Keratinocyte (primary cell): ENCODE measurements around the gene CDC14B. TPM values are rescaled to one million over a fixed set of nuclear protein-coding genes. Genes with fewer than 3 reads are reported as not detected.

Source experiments
- DNase-seq: peaks from one replicate; pipeline ENCODE4 v3.0.0-alpha.2; 2011; ENCODE audit warnings: low read depth, missing footprints, low spot score
- FAIRE-seq: peaks from 2 replicates; lab custom pipeline; 2011; peaks lifted over from hg19 to GRCh38; lab: Jason Lieb, UNC
- H2AFZ ChIP-seq: 2 replicates; pipeline ENCODE4 v1.6.0; 2012; ENCODE audit warnings: low read length, control low read depth, inconsistent platforms; ENCODE audit not compliant: control insufficient read depth
- H3K27ac ChIP-seq: 2 replicates; pipeline ENCODE4 v1.5.1; 2011; ENCODE audit warnings: low read length; ENCODE audit not compliant: control insufficient read depth, insufficient read depth
- H3K27me3 ChIP-seq: 3 replicates; pipeline ENCODE4 v1.6.0; 2011; ENCODE audit warnings: low read length; ENCODE audit not compliant: control insufficient read depth, insufficient read depth; ENCODE audit errors: extremely low read depth
- H3K36me3 ChIP-seq, 2 experiments: 2 replicates in 1 of 2; 3 replicates in 1 of 2; pipeline ENCODE4 v1.5.1; 2011; ENCODE audit warnings: low read length in 2 of 2, mild to moderate bottlenecking in 1 of 2; ENCODE audit not compliant: control insufficient read depth in 2 of 2, insufficient read depth in 2 of 2; ENCODE audit errors: extremely low read depth in 1 of 2
- H3K4me1 ChIP-seq: 3 replicates; pipeline ENCODE4 v1.5.1; 2011; ENCODE audit warnings: low read length; ENCODE audit not compliant: control insufficient read depth, insufficient read depth; ENCODE audit errors: extremely low read depth
- H3K4me2 ChIP-seq: 3 replicates; pipeline ENCODE4 v1.6.0; 2011; ENCODE audit warnings: low read depth, low read length; ENCODE audit not compliant: control insufficient read depth, insufficient read depth; ENCODE audit errors: extremely low read depth
- H3K4me3 ChIP-seq, 3 experiments: fragments of 200-600 bp in 1 of 3; sonication (generic) in 1 of 3; 2 replicates in 2 of 3; 3 replicates in 1 of 3; pipeline ENCODE4 v1.5.1; 2011 to 2016; ENCODE audit warnings: low read length in 3 of 3, mild to moderate bottlenecking in 3 of 3, control low read depth in 2 of 3, inconsistent platforms in 1 of 3, low read depth in 1 of 3, mixed read lengths in 1 of 3, mixed run types in 1 of 3, moderate library complexity in 1 of 3; ENCODE audit not compliant: control insufficient read depth in 2 of 3, insufficient read depth in 2 of 3; ENCODE audit errors: extremely low read depth in 1 of 3
- H3K79me2 ChIP-seq: 2 replicates; pipeline ENCODE4 v1.6.0; 2012; ENCODE audit warnings: low read length; ENCODE audit not compliant: control insufficient read depth, insufficient read depth
- H3K9ac ChIP-seq: 3 replicates; pipeline ENCODE4 v1.6.0; 2011; ENCODE audit warnings: low read length; ENCODE audit not compliant: control insufficient read depth, insufficient read depth; ENCODE audit errors: extremely low read depth
- H3K9me1 ChIP-seq: 3 replicates; pipeline ENCODE4 v1.6.0; 2011; ENCODE audit warnings: low read length; ENCODE audit not compliant: control insufficient read depth, insufficient read depth; ENCODE audit errors: extremely low read depth
- H3K9me3 ChIP-seq: 2 replicates; pipeline ENCODE4 v1.5.1; 2012; ENCODE audit warnings: low read depth, low read length; ENCODE audit not compliant: control insufficient read depth
- H4K20me1 ChIP-seq: 3 replicates; pipeline ENCODE4 v1.6.0; 2011; ENCODE audit warnings: low read length; ENCODE audit not compliant: control insufficient read depth, insufficient read depth; ENCODE audit errors: extremely low read depth
- CTCF ChIP-seq, 3 experiments: IDR thresholded peaks in 1 of 3; conservative IDR thresholded peaks in 1 of 3; optimal IDR thresholded peaks in 1 of 3; 2 replicates in 2 of 3; 3 replicates in 1 of 3; pipeline versions ENCODE3 to v1.5.1; 2011; ENCODE audit warnings: low read length in 3 of 3, mild to moderate bottlenecking in 3 of 3, moderate library complexity in 2 of 3, control low read depth in 1 of 3, inconsistent platforms in 1 of 3; ENCODE audit not compliant: insufficient read depth in 2 of 3; ENCODE audit errors: extremely low read depth in 1 of 3
- EZH2 ChIP-seq: IDR thresholded peaks from one replicate; pipeline ENCODE4 v1.6.1; 2012; ENCODE audit warnings: inconsistent platforms, mild to moderate bottlenecking, low read length, moderate library complexity
- dilution Hi-C: fragments of 300-500 bp; cut with MboI; formaldehyde crosslinking; loops from one replicate; pipeline ENCODE4 v1.7.0; 2020; ENCODE audit warnings: low sequenced_read_pairs; ENCODE audit not compliant: extremely low pct_ligation_motif_present
- polyA plus RNA-seq, 5 experiments: library from polyadenylated mRNA; depleted of rRNA in 3 of 5; stranded (reverse) in 3 of 5; stranded (forward) in 1 of 5; unstranded in 1 of 5; fragments of >200 nt; gene quantifications; 1 replicate in 1 of 5; 2 replicates in 3 of 5; 3 replicates in 1 of 5; pipeline versions ENCODE4 v1.2.1 to v1.2.3, GENCODE V29; 2011 to 2012; ENCODE audit warnings: missing spikeins in 2 of 5, low read depth in 1 of 5, low replicate concordance in 1 of 5

Gene CDC14B
- polyA plus RNA-seq, 1 donor (not counting 4 experiments of a cell fraction or from before 2014, with no cell fraction given): 7.5 TPM

GRCh38 chr9:96494215-96494800 is 125.3 kb downstream of the CDC14B start:
- H2AFZ ChIP-seq: no peak overlapping the region
- peaks cover 0 to 9% of the 10 kb centered on the region in 2 experiments for H3K36me3 ChIP-seq
- DNase-seq (no peak), FAIRE-seq (no peak)
- H3K4me2 ChIP-seq: no peak overlapping the region
- no peaks in the 10 kb centered on the region for H3K79me2 ChIP-seq
- dilution Hi-C loops: no loop called here
- H3K4me3 ChIP-seq: no peak overlapping the region
- TF ChIP-seq CTCF (optimal IDR thresholded peaks at IDR 0.05 in 1 of 3, IDR thresholded peaks at IDR 0.05 in 1 of 3, conservative IDR thresholded peaks at IDR 0.05 in 1 of 3; ENCODE audit: extremely low read depth in 1 of 3, insufficient read depth in 2 of 3, low read length in 3 of 3): no peak
- no peak for TF ChIP-seq EZH2
- no peaks in the 10 kb centered on the region for H3K27me3 ChIP-seq
- no peaks in the 10 kb centered on the region for H4K20me1 ChIP-seq
- H3K9me1 ChIP-seq: no peaks in the 10 kb centered on the region
- H3K9ac ChIP-seq: no peak overlapping the region
- H3K4me1 ChIP-seq: no peaks in the 10 kb centered on the region
- no peaks in the 10 kb centered on the region for H3K9me3 ChIP-seq
- H3K27ac ChIP-seq: no peak overlapping the region

GRCh38 chr9:96493757-96494156 is 125.9 kb downstream of the CDC14B start:
- Histone ChIP-seq H3K27me3 (no peaks in the 10 kb centered on the region), H3K79me2 (no peaks in the 10 kb centered on the region), H3K27ac (no peak overlapping the region), H4K20me1 (no peaks in the 10 kb centered on the region), H3K4me3 (no peak overlapping the region), H3K9me1 (no peaks in the 10 kb centered on the region), H3K4me1 (no peaks in the 10 kb centered on the region), H3K4me2 (no peak overlapping the region), H3K36me3 (peaks cover 0 to 12% of the 10 kb centered on the region in 2 experiments), H3K9ac (no peak overlapping the region), H3K9me3 (no peaks in the 10 kb centered on the region), H2AFZ (no peak overlapping the region)
- FAIRE-seq (no peak), DNase-seq (no peak)
- TF ChIP-seq CTCF (optimal IDR thresholded peaks at IDR 0.05 in 1 of 3, IDR thresholded peaks at IDR 0.05 in 1 of 3, conservative IDR thresholded peaks at IDR 0.05 in 1 of 3; ENCODE audit: extremely low read depth in 1 of 3, insufficient read depth in 2 of 3, low read length in 3 of 3) (no peak), EZH2 (no peak)
- dilution Hi-C loops: no loop called here
